Measurements from ENCODE around the gene ANKRD11.
"Not testable (repeated sequence)": the region's sequence is repeated elsewhere in the genome, so short reads cannot be mapped to it uniquely, and the experiment has no call there.

ANKRD11 gene

DNA sequence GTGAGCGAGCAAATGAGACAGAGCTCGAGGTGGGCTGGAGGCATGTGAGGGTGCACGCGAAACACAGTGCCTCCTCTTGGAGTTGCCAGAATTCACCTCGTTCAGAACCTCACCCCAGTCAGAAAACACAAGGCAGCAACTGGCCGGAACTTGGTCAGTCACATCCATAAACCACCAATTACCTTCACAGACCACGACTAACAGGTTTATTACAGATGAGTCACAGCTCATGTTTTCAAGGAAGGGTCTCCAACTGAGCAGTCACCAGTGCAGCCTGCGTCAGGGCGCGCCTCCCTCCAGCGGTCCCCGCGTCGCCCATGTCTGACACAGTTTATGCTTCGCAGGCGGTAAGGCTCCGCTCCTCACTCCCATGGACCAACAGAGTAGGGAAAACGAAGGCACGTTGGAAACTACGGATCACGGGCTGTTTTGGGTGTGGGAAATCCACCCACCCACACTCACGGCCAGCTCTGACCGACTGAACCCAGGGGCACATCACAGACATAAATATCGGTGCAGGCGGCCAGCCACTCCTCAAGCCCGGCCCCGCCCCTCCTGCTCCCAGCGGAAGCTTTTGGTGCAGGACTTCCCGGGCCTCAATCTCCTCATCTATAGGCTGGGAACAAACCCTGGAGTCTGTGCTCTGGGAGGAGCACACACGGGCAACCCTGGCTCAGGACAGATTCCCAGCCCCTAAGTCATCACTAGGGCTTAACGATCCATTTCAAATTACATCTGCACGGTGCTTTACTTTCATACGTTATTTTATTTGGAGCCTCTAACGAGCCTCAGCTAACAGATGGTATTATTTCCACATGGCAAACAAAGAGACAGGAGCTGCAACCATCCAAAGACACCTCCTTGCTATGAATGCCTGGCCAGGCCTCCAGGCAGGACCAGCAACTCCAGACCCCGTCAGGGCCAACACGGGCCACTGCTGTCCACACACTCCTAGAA lies 146.6 kb downstream of the ANKRD11 start:
- no peak for DNase-seq

GRCh38 chr16:89341697-89342694 lies 148.4 kb downstream of the ANKRD11 start:
- DNase-seq = no peak

DNA sequence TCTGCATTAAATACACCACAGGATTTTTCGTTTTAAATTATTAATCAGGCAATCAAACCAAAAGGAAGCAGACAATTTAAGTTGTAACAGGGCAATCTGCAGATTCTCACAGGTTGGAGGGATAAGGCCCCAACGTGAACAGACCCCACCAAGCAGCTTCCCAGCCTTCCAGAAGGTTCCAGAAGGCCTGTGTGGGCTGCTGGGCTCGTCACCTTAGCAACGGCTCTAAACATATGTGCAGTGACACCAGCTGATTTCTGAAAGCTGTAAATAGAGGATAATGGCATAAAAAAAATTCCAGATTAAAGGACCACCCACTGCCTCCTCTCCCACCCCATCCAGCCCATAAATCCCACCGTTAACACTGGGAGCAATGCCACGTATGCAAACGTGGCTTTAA lies 149.1 kb downstream of the ANKRD11 start:
- no peak for DNase-seq

GRCh38 chr16:89338863-89339262 lies 151.5 kb downstream of the ANKRD11 start:
- no peak for DNase-seq

DNA sequence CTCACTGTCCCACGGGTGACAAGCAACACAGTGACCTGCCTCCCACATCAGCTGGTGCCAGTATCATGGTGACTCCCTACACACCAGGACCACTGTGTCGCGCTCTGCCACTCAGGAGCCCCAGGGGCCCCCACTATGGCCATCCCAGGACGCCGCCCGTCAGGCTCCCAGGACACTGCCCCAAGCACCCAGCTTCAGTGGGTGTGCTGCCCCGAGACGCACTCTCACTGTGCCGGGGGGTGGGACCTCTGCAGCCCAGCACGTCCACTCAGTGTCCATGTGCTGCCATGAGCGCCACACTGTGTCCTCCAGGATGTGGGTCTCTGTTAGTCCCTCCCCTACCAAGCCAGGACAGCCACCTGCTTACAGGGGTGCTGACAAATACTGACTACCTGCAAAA lies 152.4 kb downstream of the ANKRD11 start:
- DNase-seq = no peak

DNA sequence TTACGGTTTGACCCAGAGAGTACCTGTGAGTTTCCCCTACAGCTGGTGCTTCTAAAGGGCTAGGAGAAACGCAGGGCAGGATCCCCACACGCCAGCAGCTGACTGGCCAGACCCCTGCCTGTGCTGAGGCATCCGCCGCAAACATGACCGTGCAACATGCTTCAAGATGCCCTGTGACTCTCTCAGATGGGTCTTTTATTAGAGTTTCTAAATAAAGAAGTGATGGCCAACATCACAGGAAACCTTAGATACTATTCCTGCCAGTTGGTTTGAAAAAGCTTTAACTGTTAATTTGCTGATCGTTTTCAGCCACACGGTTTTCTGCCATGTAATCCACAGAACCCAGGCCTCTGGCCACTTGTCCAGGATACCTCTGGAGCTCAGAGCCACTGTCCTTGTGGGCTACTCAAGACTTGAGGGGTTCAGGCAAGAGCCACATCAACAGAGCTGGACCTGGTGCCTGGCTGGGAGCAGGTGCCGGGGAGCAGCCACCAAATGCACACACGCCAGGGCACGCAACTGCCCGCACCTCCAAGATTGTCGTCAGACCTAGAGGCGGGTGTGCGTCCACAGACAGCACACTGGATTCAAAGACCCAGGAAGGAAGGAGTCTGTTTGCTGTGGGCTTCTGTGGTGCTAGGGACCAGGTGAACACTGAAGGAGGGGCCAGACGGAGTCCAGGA lies 154.4 kb downstream of the ANKRD11 start:
- DNase-seq = no peak

DNA sequence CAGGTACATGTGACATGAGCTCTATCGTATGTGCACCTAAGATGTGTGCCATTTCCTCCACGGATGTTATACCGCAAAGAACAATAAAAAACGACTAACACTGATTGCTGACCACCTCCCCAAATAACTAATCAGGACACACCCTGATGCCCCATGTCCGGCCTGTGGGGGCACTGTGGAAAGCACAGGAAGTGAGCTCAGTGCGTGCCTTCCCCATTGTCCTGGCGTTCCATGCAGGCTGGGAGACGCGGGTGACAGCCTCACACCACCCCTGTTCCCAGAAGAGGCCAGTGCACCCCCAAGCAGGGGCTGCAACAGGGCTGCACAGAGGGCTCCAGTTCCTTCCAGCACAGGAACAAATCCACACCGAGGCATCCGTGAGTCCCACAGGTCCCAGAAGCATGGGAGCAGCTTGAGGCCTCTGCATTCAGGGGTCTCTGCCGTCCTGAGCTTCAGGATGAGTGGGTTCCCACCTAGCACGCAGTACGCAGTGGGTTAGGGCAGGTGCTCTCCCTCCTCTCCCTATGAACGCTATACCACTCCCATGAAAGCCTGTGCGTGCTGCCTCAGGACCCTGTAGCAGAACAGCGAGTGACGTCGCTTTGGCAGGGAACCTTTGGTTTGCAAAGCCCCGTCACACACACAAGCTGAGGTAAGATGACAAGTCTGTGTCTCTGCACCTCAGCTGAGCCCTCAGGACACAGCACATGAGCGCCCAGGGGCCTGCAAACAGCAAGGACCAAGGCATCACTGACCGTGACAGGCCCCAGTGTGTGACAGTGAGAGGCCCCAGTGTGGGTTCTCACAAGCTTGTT lies 155.2 kb downstream of the ANKRD11 start:
- DNase-seq = no peak

DNA sequence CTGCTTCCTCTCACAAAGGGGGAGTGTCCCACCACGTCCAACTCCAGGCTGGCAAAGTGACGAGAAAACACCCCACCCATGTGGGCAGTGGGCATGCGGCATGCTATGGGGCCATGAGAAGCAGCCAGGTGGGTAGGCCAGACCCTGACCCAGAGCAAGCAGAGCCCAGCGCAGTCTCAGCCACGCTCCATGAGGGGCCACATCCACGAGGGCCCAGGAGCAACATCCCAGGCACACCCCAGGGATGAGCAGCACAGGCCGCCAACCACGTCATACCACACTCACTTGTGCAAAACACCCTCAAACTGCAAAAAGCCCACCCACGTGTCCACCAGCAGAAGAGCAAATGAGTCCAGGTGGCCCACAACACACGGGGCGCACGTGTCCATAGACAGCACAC lies 155.9 kb downstream of the ANKRD11 start:
- no peak for DNase-seq

DNA sequence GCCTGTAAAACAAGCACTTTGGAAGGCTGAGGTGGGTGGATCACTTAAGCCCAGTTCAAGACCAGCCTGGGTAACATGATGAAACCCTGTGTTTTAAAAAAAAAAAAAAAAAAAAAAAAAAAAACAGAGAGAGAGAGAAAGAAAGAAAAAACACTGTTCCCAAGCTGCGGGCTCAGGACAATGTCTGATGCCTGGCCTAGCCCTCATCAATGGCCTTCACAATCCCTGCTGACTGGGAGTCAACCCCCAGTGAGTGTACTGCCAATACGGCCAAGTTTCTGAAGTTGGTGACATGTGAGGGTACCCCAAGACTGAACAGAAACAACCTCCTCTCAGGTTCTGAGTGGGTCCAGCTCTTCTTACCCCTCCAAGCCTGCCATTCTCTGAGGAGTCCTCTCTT lies 156.3 kb downstream of the ANKRD11 start:
- DNase-seq = no peak

- DNase-seq = peak in 1 of 2 experiments; percentile 68
Measured at GRCh38 chr16:89333401-89334001, 156.9 kb downstream of the ANKRD11 start.

DNA sequence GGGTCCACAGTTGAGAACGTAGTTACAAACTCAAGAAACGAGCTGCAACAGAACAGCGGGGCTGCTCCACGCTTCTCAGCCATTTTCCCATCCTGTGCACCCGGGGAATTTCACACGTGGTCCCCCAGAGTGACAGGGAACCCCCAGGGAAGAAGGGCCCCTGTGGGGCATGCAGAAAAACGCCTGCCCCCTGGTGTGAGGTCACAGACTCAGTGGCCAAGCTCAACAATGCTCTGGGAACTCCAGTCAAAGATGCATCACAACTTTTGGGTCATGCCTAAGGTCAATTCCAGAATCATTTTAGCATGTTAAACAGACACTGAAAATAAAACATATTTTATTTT lies 157.5 kb downstream of the ANKRD11 start:
- no peak for DNase-seq

GRCh38 chr16:89332243-89332901 lies 158.0 kb downstream of the ANKRD11 start:
- no peak for DNase-seq

DNA sequence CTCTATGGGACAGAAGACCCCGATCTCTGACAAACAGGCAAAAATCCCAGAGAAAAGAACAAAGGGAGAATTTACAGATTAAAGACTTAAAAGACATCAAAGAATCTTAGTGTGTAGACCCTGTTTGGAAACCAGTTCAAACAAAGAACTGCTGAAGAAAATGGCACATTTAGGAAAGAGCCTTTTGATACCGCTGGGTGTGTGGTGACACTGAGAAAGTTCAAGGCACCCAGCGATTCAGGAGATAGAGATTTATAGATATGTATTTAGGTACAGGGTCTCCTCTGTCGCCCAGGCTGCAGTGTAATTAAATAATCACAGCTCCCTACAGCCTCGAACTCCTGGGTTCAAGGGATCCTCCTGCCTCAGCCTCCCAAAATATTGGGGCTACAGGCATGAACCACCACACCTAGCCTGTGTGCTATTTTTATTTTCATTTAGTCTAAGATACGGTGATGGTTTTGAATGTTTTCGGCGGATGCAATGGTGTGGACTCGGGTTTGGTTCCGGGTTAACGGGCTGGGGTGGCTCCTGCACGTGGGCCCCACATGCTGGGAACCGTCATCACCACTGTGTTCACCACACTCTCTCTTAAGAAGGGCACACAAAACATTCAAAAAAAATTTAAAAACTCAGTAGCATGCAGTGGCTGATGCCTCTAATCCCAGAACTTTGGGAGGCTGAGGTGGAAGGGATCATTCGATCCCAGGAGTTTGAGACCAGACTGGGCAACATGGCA lies 158.8 kb downstream of the ANKRD11 start:
- DNase-seq = no peak

GRCh38 chr16:89330177-89330856 lies 160.0 kb downstream of the ANKRD11 start:
- no peak for DNase-seq

- DNase-seq = not testable (repeated sequence)
Measured at GRCh38 chr16:89329830-89330176, 160.6 kb downstream of the ANKRD11 start.

DNA sequence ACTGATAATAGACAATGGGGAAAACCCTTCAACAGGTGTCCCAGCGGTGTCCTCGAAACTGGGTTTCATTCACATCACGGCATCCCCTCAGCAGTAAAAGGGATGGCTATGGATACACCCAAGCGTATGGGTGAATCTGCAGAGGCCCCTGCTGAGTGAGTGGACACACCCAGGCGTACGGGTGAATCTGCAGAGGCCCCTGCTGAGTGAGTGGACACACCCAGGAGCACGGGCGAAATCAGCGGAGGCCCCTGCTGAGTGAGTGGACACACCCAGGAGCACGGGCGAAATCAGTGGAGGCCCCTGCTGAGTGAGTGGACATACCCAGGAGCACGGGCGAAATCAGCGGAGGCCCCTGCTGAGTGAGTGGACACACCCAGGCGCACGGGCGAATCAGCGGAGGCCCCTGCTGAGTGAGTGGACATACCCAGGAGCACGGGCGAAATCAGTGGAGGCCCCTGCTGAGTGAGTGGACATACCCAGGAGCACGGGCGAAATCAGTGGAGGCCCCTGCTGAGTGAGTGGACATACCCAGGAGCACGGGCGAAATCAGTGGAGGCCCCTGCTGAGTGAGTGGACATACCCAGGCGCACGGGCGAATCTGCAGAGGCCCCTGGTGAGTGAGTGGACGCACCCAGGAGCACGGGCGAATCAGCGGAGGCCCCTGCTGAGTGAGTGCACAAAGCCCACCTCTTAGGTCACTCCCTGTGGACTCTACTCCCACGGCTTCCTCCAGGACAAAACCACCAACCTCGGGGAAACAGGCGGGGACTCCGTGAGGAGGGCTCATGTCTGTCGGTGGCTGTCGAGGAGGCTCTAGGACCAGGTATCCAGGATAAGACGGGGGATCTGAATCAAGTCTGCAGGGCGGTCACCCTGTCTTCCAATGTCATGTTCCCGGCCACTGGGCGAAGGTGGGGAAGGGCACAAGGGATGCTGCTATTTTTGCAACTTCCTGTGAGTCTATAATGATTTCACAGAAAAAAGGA lies 161.7 kb downstream of the ANKRD11 start:
- not testable (repeated sequence) for DNase-seq

- DNase-seq = no peak
Measured at GRCh38 chr16:89326721-89327120, 163.6 kb downstream of the ANKRD11 start.

DNA sequence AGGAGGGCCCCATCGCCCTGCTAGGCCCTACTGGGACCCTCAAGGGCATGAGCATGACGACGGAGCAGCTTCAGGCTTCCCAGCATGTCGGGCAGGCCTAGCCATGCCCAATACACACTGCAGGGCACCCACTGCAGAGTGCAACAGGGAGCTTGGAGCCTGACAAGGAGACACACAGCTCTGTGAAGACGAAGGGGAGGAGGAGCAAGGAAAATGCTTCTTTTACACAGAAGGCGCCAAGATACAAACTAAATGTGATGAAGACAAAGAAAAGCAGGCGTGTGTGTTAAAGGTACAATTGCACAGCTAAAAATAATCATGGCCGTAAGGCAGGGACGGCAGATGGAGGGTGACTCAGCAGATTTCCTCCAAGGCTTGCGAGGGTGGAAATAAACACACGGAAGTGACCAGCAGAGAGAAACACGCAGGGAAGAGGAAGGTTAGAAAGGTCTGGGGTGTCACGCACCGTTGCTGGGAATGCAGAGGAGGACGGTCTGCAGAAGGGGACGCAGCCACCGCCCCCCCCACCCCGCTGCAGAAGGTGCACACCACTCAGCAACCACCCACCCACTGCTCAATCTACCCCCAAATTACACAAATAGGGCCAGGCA lies 164.4 kb downstream of the ANKRD11 start:
- DNase-seq = peak in 1 of 2 experiments; percentile 60

Data from cerebellar nuclear complex (tissue), 1 donor.